ENCODE measurements around the gene SLC24A3. TPM values are rescaled to one million over a fixed set of nuclear protein-coding genes. Genes with fewer than 3 reads are reported as not detected.

Gene SLC24A3
- total RNA-seq, 4 donors from 2014 or later, result 2.3 to 6.9 (median 5.4) TPM

DNA sequence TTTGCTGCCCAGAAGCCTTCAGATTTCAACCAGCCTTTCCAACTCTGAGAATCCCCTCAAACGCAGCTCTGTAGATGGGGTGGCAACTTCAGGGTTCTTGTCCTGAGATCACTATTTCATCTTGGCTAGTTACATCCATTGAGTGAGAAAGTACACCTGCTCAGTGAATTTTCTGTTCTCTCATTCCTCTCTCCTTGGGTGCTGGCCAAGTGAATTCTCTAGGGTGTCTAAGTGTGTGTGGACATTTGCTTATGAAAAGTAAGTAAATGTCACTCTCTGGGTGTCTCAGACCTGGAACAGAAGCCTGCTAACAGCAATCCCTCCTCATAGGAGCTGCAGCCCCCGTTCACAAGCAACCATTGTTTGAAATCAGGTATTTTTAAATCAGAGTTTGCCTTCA, 549.4 kb downstream of the SLC24A3 start:
- intact Hi-C loops (cut with DNase I; ENCODE audit: low total_unique reads), result no loop called here
- WGBS, 2 donors, result 73 to 89% methylated on average over 2 of the region's 2 CpGs
- DNase-seq (ENCODE audit: low spot score in 2 of 2), result peak in 1 of 2 donors; percentile 40
- no peak for TF ChIP-seq POLR2A (IDR thresholded peaks at IDR 0.05)
- TF ChIP-seq, protein P1, sequence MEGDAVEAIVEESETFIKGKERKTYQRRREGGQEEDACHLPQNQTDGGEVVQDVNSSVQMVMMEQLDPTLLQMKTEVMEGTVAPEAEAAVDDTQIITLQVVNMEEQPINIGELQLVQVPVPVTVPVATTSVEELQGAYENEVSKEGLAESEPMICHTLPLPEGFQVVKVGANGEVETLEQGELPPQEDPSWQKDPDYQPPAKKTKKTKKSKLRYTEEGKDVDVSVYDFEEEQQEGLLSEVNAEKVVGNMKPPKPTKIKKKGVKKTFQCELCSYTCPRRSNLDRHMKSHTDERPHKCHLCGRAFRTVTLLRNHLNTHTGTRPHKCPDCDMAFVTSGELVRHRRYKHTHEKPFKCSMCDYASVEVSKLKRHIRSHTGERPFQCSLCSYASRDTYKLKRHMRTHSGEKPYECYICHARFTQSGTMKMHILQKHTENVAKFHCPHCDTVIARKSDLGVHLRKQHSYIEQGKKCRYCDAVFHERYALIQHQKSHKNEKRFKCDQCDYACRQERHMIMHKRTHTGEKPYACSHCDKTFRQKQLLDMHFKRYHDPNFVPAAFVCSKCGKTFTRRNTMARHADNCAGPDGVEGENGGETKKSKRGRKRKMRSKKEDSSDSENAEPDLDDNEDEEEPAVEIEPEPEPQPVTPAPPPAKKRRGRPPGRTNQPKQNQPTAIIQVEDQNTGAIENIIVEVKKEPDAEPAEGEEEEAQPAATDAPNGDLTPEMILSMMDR (IDR thresholded peaks at IDR 0.05), result no peak
- no peak overlapping the region for H3K4me3 ChIP-seq (ENCODE audit: low read depth, poor library complexity, severe bottlenecking)

DNA sequence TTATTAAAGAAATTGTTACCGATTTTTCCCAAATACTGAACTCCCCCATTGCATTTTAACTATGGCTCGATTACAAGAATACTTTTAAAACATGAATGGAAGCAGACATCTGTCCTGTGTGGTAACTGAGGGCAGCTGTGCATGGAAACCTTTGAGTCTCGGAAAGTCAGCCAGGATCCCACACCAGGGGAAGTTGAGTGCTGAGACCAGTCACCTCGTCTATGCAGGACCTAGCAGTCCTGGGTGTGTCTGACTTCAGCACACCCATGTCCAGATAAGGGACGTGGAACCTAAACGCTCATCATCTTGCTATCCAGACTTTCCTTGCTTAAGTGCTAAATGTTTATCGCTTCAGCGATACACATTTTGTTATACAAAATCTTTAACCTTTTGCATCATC, 551.8 kb downstream of the SLC24A3 start:
- TF ChIP-seq, protein P1 (IDR thresholded peaks at IDR 0.05), result no peak
- TF ChIP-seq POLR2A (IDR thresholded peaks at IDR 0.05), result no peak
- WGBS, 2 donors, result 66 to 67% methylated on average over 8 of the region's 8 CpGs
- H3K4me3 ChIP-seq (ENCODE audit: low read depth, poor library complexity, severe bottlenecking), result no peak overlapping the region
- DNase-seq (ENCODE audit: low spot score in 2 of 2), result peak in 1 of 2 donors; percentile 40
- intact Hi-C loops (cut with DNase I; ENCODE audit: low total_unique reads), result no loop called here

DNA sequence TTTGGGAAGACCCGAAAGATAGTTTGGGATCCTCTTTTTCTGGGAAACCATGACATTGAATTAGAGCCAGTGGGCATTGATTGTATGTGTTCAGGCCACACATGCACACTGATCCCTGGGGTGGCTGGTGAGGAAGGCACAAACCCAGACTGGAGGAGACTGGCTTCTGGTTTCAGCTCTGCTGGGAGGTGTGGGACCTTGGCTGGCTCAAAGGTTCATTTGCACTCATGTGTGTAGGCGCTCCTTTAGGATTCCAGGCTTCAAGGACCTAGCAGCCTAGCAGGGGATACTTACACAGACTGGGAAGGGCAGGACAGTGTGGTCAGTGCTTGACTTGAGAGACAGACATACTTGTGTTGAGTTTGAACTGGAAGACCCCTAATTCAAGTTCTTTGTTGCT, 552.8 kb downstream of the SLC24A3 start:
- TF ChIP-seq, protein P1 (IDR thresholded peaks at IDR 0.05), result no peak
- no peak for TF ChIP-seq POLR2A (IDR thresholded peaks at IDR 0.05)
- peak in 1 of 2 donors; percentile 26 for DNase-seq (ENCODE audit: low spot score in 2 of 2)
- intact Hi-C loops (cut with DNase I; ENCODE audit: low total_unique reads), result no loop called here
- no peak overlapping the region for H3K4me3 ChIP-seq (ENCODE audit: low read depth, poor library complexity, severe bottlenecking)
- 97 to 98% methylated on average over 2 of the region's 2 CpGs for WGBS, 2 donors

- peak in 1 of 2 donors; percentile 39 for DNase-seq (ENCODE audit: low spot score in 2 of 2)
- intact Hi-C loops (cut with DNase I; ENCODE audit: low total_unique reads), result no loop called here
- TF ChIP-seq, protein P1 (IDR thresholded peaks at IDR 0.05), result no peak
- no peak for TF ChIP-seq POLR2A (IDR thresholded peaks at IDR 0.05)
- WGBS, 2 donors, result 80% methylated on average over 4 of the region's 4 CpGs
- no peak overlapping the region for H3K4me3 ChIP-seq (ENCODE audit: low read depth, poor library complexity, severe bottlenecking)
Observed at GRCh38 chr20:19765913-19766312, 553.5 kb downstream of the SLC24A3 start.

DNA sequence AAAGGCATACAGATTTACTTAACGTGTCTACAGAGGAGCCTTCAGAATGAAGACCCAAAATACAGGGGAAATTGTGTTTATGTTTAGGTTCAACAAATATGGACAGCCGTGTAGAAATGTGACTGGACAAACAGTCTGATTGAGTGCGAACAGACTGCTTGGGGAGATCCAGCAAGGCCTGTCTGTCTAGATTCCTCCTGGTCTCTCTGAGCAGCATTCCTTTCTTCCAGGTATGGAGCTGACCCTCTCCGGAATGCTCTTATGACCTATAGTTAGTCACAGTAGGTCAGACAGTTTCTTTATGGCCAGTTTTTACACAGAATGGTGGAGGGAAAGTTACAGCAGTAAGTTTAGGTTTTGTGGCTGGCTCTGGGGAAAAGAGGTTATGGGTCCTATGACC, 554.6 kb downstream of the SLC24A3 start:
- no peak for TF ChIP-seq POLR2A (IDR thresholded peaks at IDR 0.05)
- TF ChIP-seq, protein P1 (IDR thresholded peaks at IDR 0.05), result no peak
- no peak for DNase-seq (ENCODE audit: low spot score in 2 of 2)
- no peak overlapping the region for H3K4me3 ChIP-seq (ENCODE audit: low read depth, poor library complexity, severe bottlenecking)
- intact Hi-C loops (cut with DNase I; ENCODE audit: low total_unique reads), result no loop called here
- 66 to 71% methylated on average over 4 of the region's 4 CpGs for WGBS, 2 donors

- WGBS, 2 donors, result 90 to 92% methylated on average over 7 of the region's 7 CpGs
- intact Hi-C loops (cut with DNase I; ENCODE audit: low total_unique reads), result no loop called here
- no peak for DNase-seq (ENCODE audit: low spot score in 2 of 2)
- no peak overlapping the region for H3K4me3 ChIP-seq (ENCODE audit: low read depth, poor library complexity, severe bottlenecking)
- TF ChIP-seq POLR2A (IDR thresholded peaks at IDR 0.05), result no peak
- TF ChIP-seq, protein P1 (IDR thresholded peaks at IDR 0.05), result no peak
Observed at GRCh38 chr20:19768325-19768842, 555.9 kb downstream of the SLC24A3 start.
